Measurements from ENCODE around the gene ZNHIT3. TPM values are rescaled to one million over a fixed set of nuclear protein-coding genes. Genes with fewer than 3 reads are reported as not detected.
"Not testable (repeated sequence)": the region's sequence is repeated elsewhere in the genome, so short reads cannot be mapped to it uniquely, and the experiment has no call there.

Gene ZNHIT3
- total and polyA plus RNA-seq, 4 donors = 8.1 to 24.2 (median 19.1) TPM

- H3K9ac ChIP-seq (ENCODE audit: low read depth in 1 of 2, low read length in 2 of 2) = no peak overlapping the region
- no peaks in the 10 kb centered on the region for H3K27me3 ChIP-seq (ENCODE audit: control insufficient read depth in 4 of 4, insufficient read depth in 4 of 4, low read length in 3 of 4)
- H3K36me3 ChIP-seq (ENCODE audit: control insufficient read depth in 4 of 4, insufficient read depth in 3 of 4, low read depth in 1 of 4, low read length in 3 of 4) = no peaks in the 10 kb centered on the region
- no peaks in the 10 kb centered on the region for H3K4me1 ChIP-seq (ENCODE audit: control insufficient read depth in 4 of 4, insufficient read depth in 4 of 4, low read length in 3 of 4)
- DNase-seq (ENCODE audit: low spot score) = no peak
- no peak overlapping the region for H3K4me3 ChIP-seq (ENCODE audit: low read depth in 1 of 3, low read length in 3 of 3)
- no peaks in the 10 kb centered on the region for H3K9me3 ChIP-seq (ENCODE audit: control insufficient read depth in 4 of 4, low read length in 3 of 4)
- H3K27ac ChIP-seq (ENCODE audit: low read depth in 1 of 2, low read length in 2 of 2) = no peak overlapping the region
- no peak for TF ChIP-seq RXRA (IDR thresholded peaks at IDR 0.05)
- TF ChIP-seq JUND (IDR thresholded peaks at IDR 0.05) = no peak
- TF ChIP-seq EGR1 (IDR thresholded peaks at IDR 0.05; ENCODE audit: low read depth in 2 of 2) = no peak
- no peak for TF ChIP-seq CTCF (IDR thresholded peaks at IDR 0.05; ENCODE audit: low read depth, low read length, missing input control)
- no peak for TF ChIP-seq FOXA1 (IDR thresholded peaks at IDR 0.05)
- TF ChIP-seq FOXA2 (IDR thresholded peaks at IDR 0.05) = no peak
- TF ChIP-seq ATF3 (IDR thresholded peaks at IDR 0.05) = no peak
- no peak for TF ChIP-seq SP1 (IDR thresholded peaks at IDR 0.05)
- no peak for TF ChIP-seq MAX (IDR thresholded peaks at IDR 0.05)
- TF ChIP-seq REST (IDR thresholded peaks at IDR 0.05) = no peak
- no peak for TF ChIP-seq GABPA (IDR thresholded peaks at IDR 0.05 in 1 of 2, conservative IDR thresholded peaks at IDR 0.05 in 1 of 2)
- TF ChIP-seq NR2F2 (IDR thresholded peaks at IDR 0.05) = no peak
- no peak for TF ChIP-seq TAF1 (conservative IDR thresholded peaks at IDR 0.05)
- TF ChIP-seq HNF4G (IDR thresholded peaks at IDR 0.05) = no peak
- no peak for TF ChIP-seq HNF4A (conservative IDR thresholded peaks at IDR 0.05)
- TF ChIP-seq, protein P1, sequence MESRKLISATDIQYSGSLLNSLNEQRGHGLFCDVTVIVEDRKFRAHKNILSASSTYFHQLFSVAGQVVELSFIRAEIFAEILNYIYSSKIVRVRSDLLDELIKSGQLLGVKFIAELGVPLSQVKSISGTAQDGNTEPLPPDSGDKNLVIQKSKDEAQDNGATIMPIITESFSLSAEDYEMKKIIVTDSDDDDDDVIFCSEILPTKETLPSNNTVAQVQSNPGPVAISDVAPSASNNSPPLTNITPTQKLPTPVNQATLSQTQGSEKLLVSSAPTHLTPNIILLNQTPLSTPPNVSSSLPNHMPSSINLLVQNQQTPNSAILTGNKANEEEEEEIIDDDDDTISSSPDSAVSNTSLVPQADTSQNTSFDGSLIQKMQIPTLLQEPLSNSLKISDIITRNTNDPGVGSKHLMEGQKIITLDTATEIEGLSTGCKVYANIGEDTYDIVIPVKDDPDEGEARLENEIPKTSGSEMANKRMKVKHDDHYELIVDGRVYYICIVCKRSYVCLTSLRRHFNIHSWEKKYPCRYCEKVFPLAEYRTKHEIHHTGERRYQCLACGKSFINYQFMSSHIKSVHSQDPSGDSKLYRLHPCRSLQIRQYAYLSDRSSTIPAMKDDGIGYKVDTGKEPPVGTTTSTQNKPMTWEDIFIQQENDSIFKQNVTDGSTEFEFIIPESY (IDR thresholded peaks at IDR 0.05) = no peak
- TF ChIP-seq RAD21 (IDR thresholded peaks at IDR 0.05) = no peak
- TF ChIP-seq YY1 (IDR thresholded peaks at IDR 0.05) = no peak
- 88% methylated on average over 6 of the region's 6 CpGs for WGBS
Observed at GRCh38 chr17:36443777-36444176, 42.7 kb upstream of the ZNHIT3 start.

GRCh38 chr17:36449997-36450396 is 36.5 kb upstream of the ZNHIT3 start:
- WGBS = 48% methylated on average over 10 of the region's 15 CpGs
- H3K4me3 ChIP-seq (ENCODE audit: low read depth in 1 of 3, low read length in 3 of 3); H3K27ac ChIP-seq (ENCODE audit: low read depth in 1 of 2, low read length in 2 of 2); H3K36me3 ChIP-seq (ENCODE audit: control insufficient read depth in 4 of 4, insufficient read depth in 3 of 4, low read depth in 1 of 4, low read length in 3 of 4); H3K9me3 ChIP-seq (ENCODE audit: control insufficient read depth in 4 of 4, low read length in 3 of 4); H3K9ac ChIP-seq (ENCODE audit: low read depth in 1 of 2, low read length in 2 of 2); H3K4me1 ChIP-seq (ENCODE audit: control insufficient read depth in 4 of 4, insufficient read depth in 4 of 4, low read length in 3 of 4); DNase-seq (ENCODE audit: low spot score); H3K27me3 ChIP-seq (ENCODE audit: control insufficient read depth in 4 of 4, insufficient read depth in 4 of 4, low read length in 3 of 4): not testable (repeated sequence)

DNA sequence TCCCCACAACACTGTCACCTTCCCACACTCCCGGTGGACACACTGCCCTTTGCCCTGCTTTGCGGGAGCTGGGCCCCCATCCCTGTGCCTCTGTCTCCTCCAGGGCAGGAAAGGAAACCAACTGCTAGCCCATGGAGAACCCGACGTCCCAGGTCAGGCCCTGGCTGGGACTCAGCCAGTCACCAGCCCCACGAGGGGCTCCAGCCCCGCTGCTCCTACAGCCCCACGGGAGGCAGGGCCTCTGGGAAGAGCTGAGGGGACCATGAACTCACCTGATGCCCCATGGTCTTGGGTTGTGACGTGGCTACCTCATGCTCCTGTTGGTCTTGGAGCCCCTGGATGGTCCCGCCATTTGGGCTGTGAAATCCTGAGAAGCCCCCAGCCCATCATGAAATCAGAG is 33.6 kb upstream of the ZNHIT3 start:
- 74% methylated on average over 9 of the region's 9 CpGs for WGBS
- not testable (repeated sequence) for H3K36me3 ChIP-seq (ENCODE audit: control insufficient read depth in 4 of 4, insufficient read depth in 3 of 4, low read depth in 1 of 4, low read length in 3 of 4); DNase-seq (ENCODE audit: low spot score); H3K4me1 ChIP-seq (ENCODE audit: control insufficient read depth in 4 of 4, insufficient read depth in 4 of 4, low read length in 3 of 4); H3K4me3 ChIP-seq (ENCODE audit: low read depth in 1 of 3, low read length in 3 of 3); H3K27me3 ChIP-seq (ENCODE audit: control insufficient read depth in 4 of 4, insufficient read depth in 4 of 4, low read length in 3 of 4); H3K9me3 ChIP-seq (ENCODE audit: control insufficient read depth in 4 of 4, low read length in 3 of 4); H3K9ac ChIP-seq (ENCODE audit: low read depth in 1 of 2, low read length in 2 of 2); H3K27ac ChIP-seq (ENCODE audit: low read depth in 1 of 2, low read length in 2 of 2)

GRCh38 chr17:36457701-36458100 is 28.8 kb upstream of the ZNHIT3 start:
- H3K9ac ChIP-seq (ENCODE audit: low read depth in 1 of 2, low read length in 2 of 2); H3K36me3 ChIP-seq (ENCODE audit: control insufficient read depth in 4 of 4, insufficient read depth in 3 of 4, low read depth in 1 of 4, low read length in 3 of 4); H3K27ac ChIP-seq (ENCODE audit: low read depth in 1 of 2, low read length in 2 of 2); H3K9me3 ChIP-seq (ENCODE audit: control insufficient read depth in 4 of 4, low read length in 3 of 4); H3K4me3 ChIP-seq (ENCODE audit: low read depth in 1 of 3, low read length in 3 of 3); H3K27me3 ChIP-seq (ENCODE audit: control insufficient read depth in 4 of 4, insufficient read depth in 4 of 4, low read length in 3 of 4); DNase-seq (ENCODE audit: low spot score); H3K4me1 ChIP-seq (ENCODE audit: control insufficient read depth in 4 of 4, insufficient read depth in 4 of 4, low read length in 3 of 4): not testable (repeated sequence)
- 91% methylated on average over 9 of the region's 9 CpGs for WGBS
